Measurements from ENCODE around the gene PACS1.
"Not testable (repeated sequence)": the region's sequence is repeated elsewhere in the genome, so short reads cannot be mapped to it uniquely, and the experiment has no call there.

The PACS1 gene

GRCh38 chr11:66111158-66111557 lies 41.1 kb downstream of the PACS1 start:
- DNase-seq (ENCODE audit: low spot score), result no peak

GRCh38 chr11:66112041-66112491 lies 42.0 kb downstream of the PACS1 start:
- DNase-seq (ENCODE audit: low spot score), result no peak

GRCh38 chr11:66112601-66113499 lies 42.8 kb downstream of the PACS1 start:
- no peak for DNase-seq (ENCODE audit: low spot score)

- not testable (repeated sequence) for DNase-seq (ENCODE audit: low spot score)
These were observed 44.9 kb downstream of the PACS1 start for GRCh38 chr11:66114957-66115356.

GRCh38 chr11:66115638-66116301 lies 45.7 kb downstream of the PACS1 start:
- DNase-seq (ENCODE audit: low spot score), result no peak

GRCh38 chr11:66116576-66117361 lies 46.7 kb downstream of the PACS1 start:
- DNase-seq (ENCODE audit: low spot score), result no peak

GRCh38 chr11:66118847-66119246 lies 48.8 kb downstream of the PACS1 start:
- DNase-seq (ENCODE audit: low spot score), result no peak

- DNase-seq (ENCODE audit: low spot score), result no peak
These were observed 49.5 kb downstream of the PACS1 start for GRCh38 chr11:66119348-66120133.

GRCh38 chr11:66121466-66121865 lies 51.4 kb downstream of the PACS1 start:
- no peak for DNase-seq (ENCODE audit: low spot score)

GRCh38 chr11:66123902-66124301 lies 53.8 kb downstream of the PACS1 start:
- no peak for DNase-seq (ENCODE audit: low spot score)

- DNase-seq (ENCODE audit: low spot score), result no peak
These were observed 54.5 kb downstream of the PACS1 start for GRCh38 chr11:66124564-66124963.

- DNase-seq (ENCODE audit: low spot score), result no peak
These were observed 56.0 kb downstream of the PACS1 start for GRCh38 chr11:66126064-66126463.

GRCh38 chr11:66126808-66127555 lies 56.9 kb downstream of the PACS1 start:
- DNase-seq (ENCODE audit: low spot score), result no peak

GRCh38 chr11:66130978-66131377 lies 60.9 kb downstream of the PACS1 start:
- DNase-seq (ENCODE audit: low spot score), result no peak

GRCh38 chr11:66131937-66132632 lies 62.0 kb downstream of the PACS1 start:
- no peak for DNase-seq (ENCODE audit: low spot score)

GRCh38 chr11:66133216-66133775 lies 63.2 kb downstream of the PACS1 start:
- DNase-seq (ENCODE audit: low spot score), result no peak

- DNase-seq (ENCODE audit: low spot score), result no peak
These were observed 66.7 kb downstream of the PACS1 start for GRCh38 chr11:66136752-66137123.

- no peak for DNase-seq (ENCODE audit: low spot score)
These were observed 69.8 kb downstream of the PACS1 start for GRCh38 chr11:66139817-66140404.

Measured in left forelimb (tissue), 1 donor.